Measurements from ENCODE around the gene MOB1A.
"Not testable (repeated sequence)": the region's sequence is repeated elsewhere in the genome, so short reads cannot be mapped to it uniquely, and the experiment has no call there.

MOB1A gene

DNA sequence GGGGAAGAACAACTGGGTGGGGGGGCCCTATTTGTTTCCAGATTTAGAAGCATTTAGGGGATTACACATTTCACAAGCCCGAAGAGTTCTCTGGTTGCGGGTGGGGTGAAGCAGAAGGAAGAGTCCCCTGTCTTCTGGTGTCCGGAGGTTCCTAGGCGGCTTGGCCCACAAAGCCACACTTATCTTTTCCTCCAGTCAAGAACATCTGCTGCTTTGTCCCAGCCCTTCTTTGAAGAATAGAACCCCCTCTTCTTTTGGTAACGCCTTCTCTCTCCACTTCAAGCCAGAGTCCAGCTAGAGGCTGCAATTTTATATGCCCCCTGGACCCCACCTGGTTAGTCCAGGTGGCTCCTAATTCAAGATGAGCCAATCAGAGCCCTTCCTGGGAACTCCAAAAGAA lies 46.8 kb downstream of the MOB1A start:
- TF ChIP-seq, protein P1, sequence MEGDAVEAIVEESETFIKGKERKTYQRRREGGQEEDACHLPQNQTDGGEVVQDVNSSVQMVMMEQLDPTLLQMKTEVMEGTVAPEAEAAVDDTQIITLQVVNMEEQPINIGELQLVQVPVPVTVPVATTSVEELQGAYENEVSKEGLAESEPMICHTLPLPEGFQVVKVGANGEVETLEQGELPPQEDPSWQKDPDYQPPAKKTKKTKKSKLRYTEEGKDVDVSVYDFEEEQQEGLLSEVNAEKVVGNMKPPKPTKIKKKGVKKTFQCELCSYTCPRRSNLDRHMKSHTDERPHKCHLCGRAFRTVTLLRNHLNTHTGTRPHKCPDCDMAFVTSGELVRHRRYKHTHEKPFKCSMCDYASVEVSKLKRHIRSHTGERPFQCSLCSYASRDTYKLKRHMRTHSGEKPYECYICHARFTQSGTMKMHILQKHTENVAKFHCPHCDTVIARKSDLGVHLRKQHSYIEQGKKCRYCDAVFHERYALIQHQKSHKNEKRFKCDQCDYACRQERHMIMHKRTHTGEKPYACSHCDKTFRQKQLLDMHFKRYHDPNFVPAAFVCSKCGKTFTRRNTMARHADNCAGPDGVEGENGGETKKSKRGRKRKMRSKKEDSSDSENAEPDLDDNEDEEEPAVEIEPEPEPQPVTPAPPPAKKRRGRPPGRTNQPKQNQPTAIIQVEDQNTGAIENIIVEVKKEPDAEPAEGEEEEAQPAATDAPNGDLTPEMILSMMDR (IDR thresholded peaks at IDR 0.05; ENCODE audit: insufficient read depth, low read length, missing control alignments), result no peak
- CTCF ChIA-PET, result interaction anchor here (1.0 to 1.4 kb wide), 2 partner anchors 12 to 307 kb away, joined by 3 to 5 read pairs; no protein-coding TSS in a partner anchor
- POLR2A ChIA-PET, result no interaction called here
- H3K4me3 ChIP-seq (ENCODE audit: low read depth, low read length), result no peak overlapping the region
- no peak for DNase-seq (ENCODE audit: low read depth, low spot score)

DNA sequence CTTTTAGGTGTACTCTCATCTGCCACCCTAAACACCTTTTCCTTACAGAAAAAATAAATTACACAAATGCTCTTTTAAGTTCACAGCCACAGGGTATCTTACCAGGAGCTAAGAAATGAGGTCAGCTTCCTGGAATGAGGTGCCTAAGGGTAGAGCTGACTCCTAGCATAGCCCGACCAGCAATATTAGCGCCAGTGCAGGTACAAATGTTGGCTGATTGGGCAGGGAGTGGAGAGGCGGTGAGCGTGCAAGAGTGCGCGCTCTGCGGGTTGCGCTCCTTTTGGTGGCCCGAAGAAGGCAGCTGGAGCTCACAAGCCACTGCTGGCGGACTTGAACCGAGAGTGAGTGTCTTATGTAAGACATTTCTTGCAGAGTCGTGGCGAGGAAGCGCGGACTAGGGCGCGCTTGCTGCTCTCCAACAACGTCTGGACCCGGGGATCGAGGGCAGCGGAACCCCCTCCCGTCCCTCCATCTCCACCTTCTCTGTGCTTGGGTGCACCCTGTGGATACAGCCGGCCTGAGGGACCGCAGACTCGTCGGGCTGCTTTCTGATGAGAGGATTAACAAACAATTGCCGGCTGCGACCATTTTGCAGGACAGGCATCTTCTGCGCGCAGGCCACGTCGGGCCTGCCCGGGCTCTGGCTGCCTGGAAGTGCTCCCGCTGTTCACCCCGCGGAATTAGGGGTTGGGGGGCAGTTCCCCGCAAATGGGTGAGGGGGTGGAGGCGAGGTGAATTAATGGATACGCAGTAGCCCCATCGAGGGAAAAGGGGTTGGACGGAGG lies 48.3 kb downstream of the MOB1A start:
- DNase-seq (ENCODE audit: low read depth, low spot score), result no peak
- CTCF ChIA-PET, result interaction anchor here (1.0 to 1.4 kb wide), 2 partner anchors 9 to 306 kb away, joined by 3 to 4 read pairs; no protein-coding TSS in a partner anchor

DNA sequence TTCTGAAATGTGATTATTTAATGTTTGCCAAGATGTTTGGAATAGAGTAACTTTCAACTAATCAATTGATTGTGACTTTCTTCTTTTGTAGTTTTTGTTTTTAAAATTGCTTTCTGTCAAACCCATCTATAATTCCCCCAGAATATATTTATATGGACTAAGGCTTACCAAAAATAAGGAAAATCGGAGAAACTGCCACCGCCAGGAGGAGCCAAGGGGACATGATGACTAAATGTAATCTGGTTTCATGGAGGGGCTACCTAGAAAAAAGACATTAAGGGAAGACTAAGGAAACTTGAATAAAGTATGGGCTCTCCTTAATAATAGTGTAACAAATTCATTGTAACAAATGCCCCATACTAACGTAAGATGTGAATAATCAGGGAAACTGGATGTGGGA lies 50.5 kb downstream of the MOB1A start:
- POLR2A ChIA-PET, result no interaction called here
- no peak overlapping the region for H3K4me3 ChIP-seq (ENCODE audit: low read depth, low read length)
- no peak for DNase-seq (ENCODE audit: low read depth, low spot score)
- CTCF ChIA-PET, result interaction anchor here (1.0 to 1.3 kb wide), 2 partner anchors 8 to 19 kb away, joined by 3 to 6 read pairs; partner anchors contain the start of gene BOLA3
- TF ChIP-seq, protein P1 (IDR thresholded peaks at IDR 0.05; ENCODE audit: insufficient read depth, low read length, missing control alignments), result no peak

More for the DNA sequence above, 48.3 kb downstream of the MOB1A start:
- no peak overlapping the region for H3K4me3 ChIP-seq (ENCODE audit: low read depth, low read length)
- TF ChIP-seq, protein P1 (IDR thresholded peaks at IDR 0.05; ENCODE audit: insufficient read depth, low read length, missing control alignments), result no peak
- POLR2A ChIA-PET, result no interaction called here

DNA sequence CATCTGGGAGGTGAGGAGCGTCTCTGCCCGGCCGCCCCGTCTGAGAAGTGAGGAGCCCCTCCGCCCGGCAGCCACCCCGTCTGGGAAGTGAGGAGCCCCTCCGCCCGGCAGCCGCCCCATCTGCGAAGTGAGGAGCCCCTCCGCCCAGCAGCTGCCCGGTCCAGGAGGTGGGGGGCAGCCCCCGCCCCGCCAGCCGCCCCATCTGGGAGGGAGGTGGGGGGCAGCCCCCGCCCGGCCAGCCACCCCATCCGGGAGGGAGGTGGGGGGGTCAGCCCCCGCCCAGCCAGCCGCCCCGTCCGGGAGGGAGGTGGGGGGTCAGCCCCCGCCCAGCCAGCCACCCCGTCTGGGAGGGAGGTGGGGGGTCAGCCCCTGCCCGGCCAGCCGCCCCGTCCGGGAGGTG lies 54.7 kb downstream of the MOB1A start:
- POLR2A ChIA-PET; H3K4me3 ChIP-seq (ENCODE audit: low read depth, low read length); CTCF ChIA-PET; DNase-seq (ENCODE audit: low read depth, low spot score): not testable (repeated sequence)

DNA sequence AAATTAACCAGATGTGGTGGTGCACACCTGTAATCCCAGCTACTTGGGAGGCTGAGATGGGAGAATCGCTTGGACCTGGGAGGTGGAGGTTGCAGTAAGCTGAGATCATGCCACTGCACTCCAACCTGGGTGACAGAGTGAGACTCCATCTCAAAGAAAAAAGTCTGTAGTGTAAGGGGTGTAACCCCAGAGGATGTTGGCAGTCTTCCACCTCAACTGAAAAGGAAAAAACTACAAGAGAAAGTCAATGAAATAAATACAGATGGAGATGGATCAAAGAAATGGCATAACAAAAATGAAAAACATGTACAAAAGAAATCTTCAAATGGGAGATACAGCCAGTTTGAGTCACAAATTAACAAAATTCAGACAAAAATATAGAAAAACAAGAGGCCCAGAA lies 56.8 kb downstream of the MOB1A start:
- DNase-seq (ENCODE audit: low read depth, low spot score); POLR2A ChIA-PET; H3K4me3 ChIP-seq (ENCODE audit: low read depth, low read length): not testable (repeated sequence)
- CTCF ChIA-PET, result interaction anchor here (1.4 to 2.9 kb wide), 6 partner anchors 8 to 298 kb away, joined by 3 to 29 read pairs (median 10); partner anchors contain the start of gene BOLA3

DNA sequence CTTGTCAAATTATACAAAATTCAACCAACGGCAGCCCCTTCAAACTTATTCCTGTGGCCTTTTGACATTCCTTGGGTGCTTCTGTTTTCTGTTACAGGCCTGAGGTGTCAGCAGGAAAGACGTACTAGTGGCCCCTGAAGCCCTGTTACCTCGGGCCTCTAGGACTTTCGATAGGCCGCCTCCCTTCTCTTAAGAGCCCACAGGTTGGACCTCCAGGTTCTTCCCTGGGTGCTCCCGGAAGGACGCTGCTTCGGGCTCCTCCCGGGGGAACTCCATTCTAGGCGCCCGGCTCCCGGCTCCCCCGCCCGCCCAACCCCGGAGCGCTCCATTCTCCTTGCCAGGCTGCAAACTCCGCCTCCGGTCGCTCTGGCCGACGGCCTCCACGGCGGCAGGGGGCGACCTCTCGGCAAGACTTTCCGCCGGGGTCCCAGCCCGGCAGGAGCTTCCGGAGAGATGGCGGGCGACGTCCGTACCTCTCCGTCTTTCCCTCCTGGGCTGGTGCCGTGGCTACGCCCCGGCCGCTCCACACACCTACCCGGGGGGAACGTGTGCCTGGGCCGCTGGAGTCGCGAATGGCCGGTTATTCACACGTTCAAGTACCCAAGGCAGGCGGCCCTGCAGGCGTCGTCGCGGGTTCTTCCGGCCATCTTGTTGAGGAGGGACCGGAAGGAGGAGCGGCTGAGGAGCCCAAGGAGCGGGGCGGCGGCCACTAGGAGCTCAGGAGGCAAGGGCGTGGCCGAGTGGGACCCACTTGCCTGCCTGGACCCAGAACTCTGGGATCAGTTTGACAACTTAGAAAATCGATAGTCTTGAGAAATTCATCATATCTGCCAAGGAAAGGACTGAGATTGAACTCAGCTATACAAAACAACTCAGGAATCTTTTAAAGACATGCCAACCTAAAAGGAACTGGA lies 58.5 kb downstream of the MOB1A start:
- TF ChIP-seq, protein P1 (IDR thresholded peaks at IDR 0.05; ENCODE audit: insufficient read depth, low read length, missing control alignments), result peak; percentile 83
- ChIA-PET CTCF (interaction anchor here (0.7 to 2.9 kb wide), 28 partner anchors 8 to 360 kb away, joined by 3 to 29 read pairs (median 5); partner anchors contain the start of genes BOLA3, MOB1A and STAMBP), POLR2A (interaction anchor here (0.6 to 1.3 kb wide), 7 partner anchors 10 to 291 kb away, joined by 3 to 5 read pairs (median 3); partner anchors contain the start of genes MTHFD2 and STAMBP)
- peak; percentile 12 for DNase-seq (ENCODE audit: low read depth, low spot score)
- H3K4me3 ChIP-seq (ENCODE audit: low read depth, low read length), result peak overlapping the region; percentile 80

DNA sequence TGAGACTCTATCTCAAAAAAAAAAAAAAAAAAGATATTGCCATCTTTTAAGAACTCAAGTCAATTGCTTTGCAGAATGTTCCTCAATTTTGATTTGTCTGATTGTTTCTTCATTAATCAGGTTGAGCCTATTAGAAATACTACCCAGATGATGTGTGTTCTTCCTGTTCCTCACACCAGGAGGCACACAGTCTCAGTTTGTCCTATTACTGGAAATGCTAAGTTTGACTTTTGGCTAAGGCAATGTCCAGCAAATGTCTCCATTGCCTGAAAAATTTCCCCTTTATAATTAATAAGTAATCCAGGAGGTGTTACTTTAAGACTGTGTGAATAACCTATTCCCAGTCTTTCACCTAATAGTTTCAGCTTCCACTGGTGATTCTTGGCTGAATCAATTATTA lies 59.3 kb downstream of the MOB1A start:
- H3K4me3 ChIP-seq (ENCODE audit: low read depth, low read length), result no peak overlapping the region
- ChIA-PET POLR2A (no interaction called here), CTCF (interaction anchor here (0.6 to 2.9 kb wide), 6 partner anchors 9 to 295 kb away, joined by 3 to 29 read pairs (median 8); partner anchors contain the start of gene STAMBP)
- TF ChIP-seq, protein P1 (IDR thresholded peaks at IDR 0.05; ENCODE audit: insufficient read depth, low read length, missing control alignments), result no peak
- DNase-seq (ENCODE audit: low read depth, low spot score), result no peak

All from AG04449 (cell line).